GM12865 (cell line): Measurements from ENCODE around the gene FRMD4A.
"Not testable (repeated sequence)": the region's sequence is repeated elsewhere in the genome, so short reads cannot be mapped to it uniquely, and the experiment has no call there.

Experiments used
- DNase-seq: peaks from one replicate; pipeline ENCODE4 v3.0.0; 2010; ENCODE audit warnings: low read depth
- H3K4me3 ChIP-seq: 2 replicates; pipeline ENCODE4 v1.5.1; 2011; ENCODE audit warnings: mild to moderate bottlenecking, low read depth, low read length, control low read depth
- CTCF ChIP-seq: IDR thresholded peaks from 2 replicates; pipeline ENCODE4 v1.5.1; 2011; ENCODE audit warnings: low read length, control low read depth, low read depth, inconsistent platforms; ENCODE audit not compliant: insufficient read depth; ENCODE audit errors: missing control alignments

Gene FRMD4A

GRCh38 chr10:14244801-14245211 lies 85.9 kb downstream of the FRMD4A start:
- DNase-seq: no peak
- no peak overlapping the region for H3K4me3 ChIP-seq
- TF ChIP-seq CTCF: no peak

- DNase-seq: no peak
- H3K4me3 ChIP-seq: no peak overlapping the region
- no peak for TF ChIP-seq CTCF
Measured at GRCh38 chr10:14244147-14244546, 86.6 kb downstream of the FRMD4A start.

GRCh38 chr10:14243221-14243620 lies 87.5 kb downstream of the FRMD4A start:
- no peak for DNase-seq

GRCh38 chr10:14241196-14241595 lies 89.5 kb downstream of the FRMD4A start:
- H3K4me3 ChIP-seq: no peak overlapping the region
- no peak for DNase-seq
- TF ChIP-seq CTCF: no peak

More at GRCh38 chr10:14243221-14243620, 87.5 kb downstream of the FRMD4A start:
- H3K4me3 ChIP-seq: no peak overlapping the region
- no peak for TF ChIP-seq CTCF

- peak; percentile 13 for DNase-seq
- no peak overlapping the region for H3K4me3 ChIP-seq
- TF ChIP-seq CTCF: no peak
Measured at GRCh38 chr10:14240253-14241189, 90.2 kb downstream of the FRMD4A start.

GRCh38 chr10:14238659-14239058 lies 92.1 kb downstream of the FRMD4A start:
- H3K4me3 ChIP-seq, DNase-seq: not testable (repeated sequence)

- DNase-seq: no peak
- no peak for TF ChIP-seq CTCF
- no peak overlapping the region for H3K4me3 ChIP-seq
Measured at GRCh38 chr10:14236341-14236740, 94.4 kb downstream of the FRMD4A start.
